GM10847 (cell line): ENCODE data around the gene PRRC2C.

Experiments
- POLR2A ChIP-seq: IDR thresholded peaks from 2 replicates; pipeline ENCODE4 v1.6.1; 2011; ENCODE audit not compliant: insufficient read length; ENCODE audit errors: extremely low read depth

The PRRC2C gene

DNA sequence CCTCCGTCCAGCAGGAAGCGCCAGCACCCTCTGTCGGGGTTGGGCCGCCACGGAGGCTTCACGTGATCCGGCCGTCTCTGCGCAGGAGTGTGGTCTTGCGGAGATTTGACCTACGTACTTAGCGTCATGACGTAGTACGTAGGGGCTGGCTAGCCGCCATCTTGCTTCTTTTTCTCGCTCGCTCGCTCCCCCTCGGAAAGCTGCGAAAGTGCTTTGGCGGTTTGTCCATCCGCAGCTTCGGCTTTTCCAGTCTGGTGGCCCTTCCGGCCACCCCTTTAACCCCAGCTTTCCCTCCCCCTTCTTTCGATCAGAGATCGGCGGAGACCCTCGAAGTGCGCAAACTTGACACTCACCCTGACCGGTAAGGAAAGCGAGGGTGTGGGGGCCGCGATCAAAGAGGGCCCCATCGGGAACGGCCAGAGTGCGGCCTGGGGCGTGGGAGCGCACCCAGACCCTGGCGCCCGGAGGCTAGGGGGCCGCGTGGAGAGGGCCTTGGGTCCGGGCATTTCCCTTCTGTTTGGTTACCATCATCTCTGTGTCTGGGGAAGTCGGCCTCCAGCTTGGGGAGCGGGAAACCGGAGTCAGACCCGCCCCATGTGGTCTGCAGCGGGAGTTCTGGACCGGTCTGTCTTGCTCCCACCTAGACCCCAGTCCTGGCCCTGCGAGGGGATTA, at the start of gene PRRC2C:
TSS of gene PRRC2C (plus strand) at position 156 of the 673 bp plus-strand sequence. CDS start 26,559 bp downstream, outside the sequence.
- peak; percentile 54 for TF ChIP-seq POLR2A

DNA sequence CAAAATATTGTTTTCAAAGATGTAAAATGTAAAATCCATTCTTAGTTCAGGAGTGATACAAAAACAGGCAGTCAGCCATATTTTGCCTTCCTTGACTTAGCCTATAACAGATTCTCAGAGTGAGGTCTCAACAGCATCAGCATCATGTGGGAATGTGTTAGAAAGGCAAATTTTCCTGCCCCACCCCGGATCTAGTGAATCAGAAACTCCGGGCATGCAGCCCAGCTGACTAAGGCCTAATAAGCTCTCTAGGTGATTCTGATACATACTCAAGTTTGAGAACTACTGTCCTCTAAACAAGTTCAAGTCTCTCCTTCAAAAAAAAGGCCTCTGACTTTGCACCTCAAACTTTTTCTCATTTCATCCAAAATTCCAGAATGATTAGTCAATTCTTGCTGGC, 46.9 kb upstream of the PRRC2C start:
- TF ChIP-seq POLR2A, result no peak

DNA sequence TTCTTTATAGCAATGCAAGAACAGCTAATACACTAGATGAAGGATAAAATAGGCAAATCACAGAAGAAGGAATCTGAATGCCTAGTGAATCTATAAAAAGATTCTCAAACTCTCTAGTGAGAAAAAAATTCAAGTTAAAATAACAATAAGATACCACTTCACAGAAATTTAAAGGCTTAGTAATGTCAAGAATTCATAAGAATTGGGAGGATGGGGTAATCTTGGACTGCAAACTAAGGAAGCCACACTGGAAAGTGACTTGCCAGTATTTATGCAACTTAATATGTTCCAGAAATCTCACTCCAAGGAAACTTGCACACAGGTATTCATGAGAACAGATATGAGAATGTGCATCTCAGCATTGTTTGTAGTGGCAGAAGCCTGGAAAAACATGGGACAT, 38.9 kb upstream of the PRRC2C start:
- no peak for TF ChIP-seq POLR2A

DNA sequence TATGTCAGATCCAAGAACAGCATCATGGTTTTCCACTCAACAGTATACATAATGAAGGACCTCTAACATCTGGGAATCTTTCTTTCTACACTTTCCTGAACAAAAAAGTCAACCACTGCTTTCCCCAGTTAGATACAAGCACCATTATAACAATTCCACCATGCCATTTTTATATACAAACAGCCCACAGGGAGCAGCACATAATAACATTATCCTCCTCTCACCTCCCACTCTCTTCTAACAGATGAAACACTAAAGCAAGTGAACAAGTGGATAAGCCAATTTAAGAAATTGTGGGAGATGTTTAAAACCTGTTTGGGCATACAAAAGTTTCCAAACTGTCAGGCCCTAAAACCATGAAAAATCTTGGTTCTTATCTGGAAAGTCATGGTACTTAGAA, 29.4 kb upstream of the PRRC2C start:
- TF ChIP-seq POLR2A, result no peak

DNA sequence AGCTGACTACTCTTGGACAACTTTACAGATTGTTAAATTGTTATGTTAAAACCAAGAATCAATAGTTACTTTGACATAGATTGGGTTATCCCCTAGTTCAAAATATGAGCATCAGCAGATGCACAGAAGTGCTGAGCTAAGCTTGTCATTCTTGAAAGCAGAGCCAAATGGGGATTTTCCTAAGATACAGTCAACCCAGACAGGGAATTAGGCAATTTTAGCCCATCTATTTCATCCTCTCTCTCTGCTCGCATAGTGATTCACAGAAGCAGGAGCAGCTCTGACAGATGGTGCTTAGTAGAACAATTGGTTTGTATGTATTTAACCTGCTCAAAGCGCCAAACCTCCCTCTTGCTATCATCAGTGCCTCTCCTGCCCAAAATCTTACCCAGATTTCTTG, 27.9 kb upstream of the PRRC2C start:
- no peak for TF ChIP-seq POLR2A

DNA sequence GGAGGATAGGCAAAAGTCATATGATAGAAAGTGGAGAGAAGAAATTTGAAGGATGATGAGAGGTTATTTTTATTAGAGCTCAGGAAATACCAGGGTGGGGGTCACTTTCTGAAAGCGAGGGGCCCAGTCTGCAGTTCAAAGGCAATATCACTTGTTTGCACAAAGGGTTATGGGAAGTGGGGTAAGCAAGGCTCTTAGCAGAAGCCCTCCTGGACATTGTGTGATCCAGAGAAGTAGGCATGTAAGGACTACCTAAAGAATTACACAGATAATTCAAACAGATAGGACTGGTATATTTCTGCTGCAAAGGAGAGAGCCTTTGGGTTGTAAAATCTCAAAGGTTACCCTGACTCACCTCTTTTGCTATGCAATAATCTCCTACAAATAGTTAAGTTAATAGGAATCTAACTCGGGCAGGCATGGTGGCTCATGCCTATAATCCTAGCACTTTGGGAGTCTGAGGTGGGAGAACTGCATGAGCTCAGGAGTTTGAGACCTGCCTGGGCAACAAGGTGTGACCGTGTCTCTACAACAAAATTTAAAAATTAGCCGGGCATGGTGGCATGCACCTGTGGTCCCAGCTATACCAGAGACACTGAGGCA, 25.2 kb upstream of the PRRC2C start:
- TF ChIP-seq POLR2A, result no peak

DNA sequence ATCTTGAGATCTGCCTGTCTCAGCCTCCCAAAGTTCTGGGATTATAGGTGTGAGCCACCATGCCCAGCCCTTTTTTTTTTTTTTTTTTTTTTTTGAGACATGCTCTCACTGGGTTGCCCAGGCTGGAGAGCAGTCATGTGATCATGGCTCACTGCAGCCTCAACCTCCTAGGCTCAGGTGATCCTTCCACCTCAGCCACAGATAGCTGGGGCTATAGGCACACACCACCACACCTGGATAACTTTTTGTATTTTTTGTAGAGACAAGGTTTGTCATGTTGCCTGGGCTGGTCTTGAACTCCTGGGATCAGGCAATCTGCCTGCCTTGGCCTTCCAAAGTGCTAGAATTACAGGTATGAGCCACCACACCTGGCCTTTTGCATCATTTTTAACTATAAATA, 17.7 kb upstream of the PRRC2C start:
- TF ChIP-seq POLR2A, result no peak

DNA sequence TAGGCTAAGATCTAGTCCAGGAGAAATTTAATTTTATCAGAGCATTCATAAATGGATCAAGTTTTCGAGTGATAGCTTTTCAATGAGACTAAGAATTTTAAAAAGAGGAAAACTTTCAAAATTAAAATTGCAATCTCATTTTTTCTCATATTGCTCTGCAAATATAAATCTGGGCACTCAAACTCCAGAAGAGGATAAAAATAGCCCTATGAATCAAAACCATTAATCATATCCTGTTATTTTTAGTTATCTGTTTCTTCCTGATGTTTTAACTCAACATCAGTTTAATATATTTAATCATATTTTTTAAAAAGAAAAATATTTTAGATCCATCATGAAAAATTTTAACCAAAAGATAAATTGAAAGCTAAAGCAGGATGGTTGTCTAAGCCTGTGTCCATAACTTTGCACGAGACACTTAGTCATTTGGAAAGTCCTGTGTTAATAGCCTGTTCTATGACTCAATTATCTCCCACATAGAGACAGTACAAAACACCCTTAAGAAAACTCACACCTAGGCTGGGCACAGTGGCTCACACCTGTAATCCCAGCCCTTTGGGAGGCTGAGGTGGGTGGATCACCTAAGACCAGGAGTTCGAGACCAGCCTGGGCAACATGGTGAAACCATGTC, 17.1 kb upstream of the PRRC2C start:
- no peak for TF ChIP-seq POLR2A

DNA sequence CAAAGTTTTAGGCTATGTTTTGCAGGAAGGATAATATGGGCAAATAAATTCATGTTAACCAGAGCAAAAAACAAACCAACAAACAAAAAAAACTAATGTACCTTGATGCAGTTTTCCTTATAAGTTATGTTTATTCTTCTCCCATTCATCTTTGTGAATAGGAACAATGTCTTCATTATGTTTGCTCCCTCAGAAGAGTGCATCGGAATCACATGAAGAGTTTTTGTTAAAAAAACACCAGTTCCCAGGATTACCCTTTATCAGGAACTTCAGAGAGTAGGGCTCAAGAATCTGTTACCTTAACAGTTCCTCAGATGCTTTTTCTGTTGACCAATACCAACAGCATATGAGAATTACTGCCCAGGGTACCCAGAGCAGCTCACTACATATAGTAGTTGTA, 14.6 kb upstream of the PRRC2C start:
- no peak for TF ChIP-seq POLR2A

DNA sequence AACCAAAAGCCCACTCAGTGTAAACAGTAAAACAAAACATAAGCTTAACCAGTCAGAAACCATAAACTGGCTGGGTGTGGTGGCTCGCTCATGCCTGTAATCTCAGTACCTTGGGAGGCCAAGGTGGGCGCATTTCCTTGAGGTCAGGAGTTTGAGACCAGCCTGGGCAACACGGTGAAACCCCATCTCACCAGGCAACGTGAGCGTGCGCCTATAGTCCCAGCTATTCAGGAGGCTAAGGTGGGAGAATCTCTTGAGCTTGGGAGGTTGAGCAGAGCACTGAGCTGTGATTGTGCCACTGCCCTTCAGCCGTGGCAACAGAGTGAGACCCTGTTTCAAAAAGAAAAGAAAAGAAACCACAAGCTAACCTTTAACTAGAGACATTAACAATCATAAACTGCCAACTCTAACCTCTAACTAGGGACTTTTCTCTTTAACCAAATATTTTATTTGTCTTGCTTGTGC, 13.1 kb upstream of the PRRC2C start:
- TF ChIP-seq POLR2A, result no peak

DNA sequence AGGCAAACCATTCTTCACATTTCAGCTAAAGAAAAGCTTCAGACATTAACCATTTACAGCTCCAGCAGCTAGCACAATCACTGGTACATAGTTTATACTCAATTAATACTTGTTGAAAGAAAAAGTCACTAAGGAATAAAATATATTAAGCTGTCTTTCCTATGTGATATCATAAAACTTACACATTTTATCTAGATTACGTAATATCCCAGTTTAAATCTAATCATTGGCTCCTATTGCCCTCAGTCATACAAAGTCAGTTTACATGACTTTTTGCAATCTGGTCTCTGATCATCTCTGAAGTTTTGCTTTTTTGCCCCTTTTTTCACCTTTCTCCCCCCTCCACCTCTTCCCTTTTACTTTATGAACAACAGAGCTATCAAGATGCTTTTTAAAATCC, 8.5 kb upstream of the PRRC2C start:
- TF ChIP-seq POLR2A, result no peak

DNA sequence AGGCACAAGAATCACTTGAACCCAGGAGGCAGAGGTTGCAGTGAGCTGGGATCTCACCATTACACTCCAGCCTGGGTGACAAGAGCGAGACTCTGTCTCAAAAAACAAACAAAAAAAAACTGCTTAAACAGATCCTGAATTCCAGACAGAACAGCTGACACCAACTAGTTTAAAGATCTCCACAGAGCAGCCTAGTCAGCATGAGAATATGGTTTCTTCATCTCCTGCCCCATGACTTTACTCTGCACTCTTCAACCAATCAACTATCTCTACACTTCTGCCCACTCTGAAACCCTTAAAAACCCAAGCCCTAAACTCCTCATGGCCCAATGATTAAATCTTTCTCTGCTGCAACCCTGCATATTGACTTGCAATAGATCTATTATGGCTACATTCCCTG, 7.5 kb upstream of the PRRC2C start:
- no peak for TF ChIP-seq POLR2A

DNA sequence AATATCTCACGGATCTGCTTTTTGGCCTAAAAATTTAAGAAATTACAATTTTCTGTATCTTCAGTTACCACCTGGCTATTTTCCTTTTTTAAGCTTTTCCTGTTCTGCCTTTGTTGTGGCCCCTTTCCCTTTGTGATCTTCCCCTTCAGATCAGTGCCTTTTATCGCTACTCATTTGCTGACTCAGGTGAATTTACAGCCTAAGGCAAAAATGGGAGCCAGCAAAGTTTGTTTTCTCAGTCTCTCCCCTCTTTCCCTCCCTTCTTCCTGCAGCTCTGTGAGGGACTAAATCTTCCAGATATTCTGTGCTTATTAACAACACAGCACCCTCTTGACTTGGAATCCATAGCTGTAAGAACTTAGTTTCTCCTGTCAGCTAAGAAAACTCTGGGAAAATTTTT, 5.3 kb upstream of the PRRC2C start:
- no peak for TF ChIP-seq POLR2A

DNA sequence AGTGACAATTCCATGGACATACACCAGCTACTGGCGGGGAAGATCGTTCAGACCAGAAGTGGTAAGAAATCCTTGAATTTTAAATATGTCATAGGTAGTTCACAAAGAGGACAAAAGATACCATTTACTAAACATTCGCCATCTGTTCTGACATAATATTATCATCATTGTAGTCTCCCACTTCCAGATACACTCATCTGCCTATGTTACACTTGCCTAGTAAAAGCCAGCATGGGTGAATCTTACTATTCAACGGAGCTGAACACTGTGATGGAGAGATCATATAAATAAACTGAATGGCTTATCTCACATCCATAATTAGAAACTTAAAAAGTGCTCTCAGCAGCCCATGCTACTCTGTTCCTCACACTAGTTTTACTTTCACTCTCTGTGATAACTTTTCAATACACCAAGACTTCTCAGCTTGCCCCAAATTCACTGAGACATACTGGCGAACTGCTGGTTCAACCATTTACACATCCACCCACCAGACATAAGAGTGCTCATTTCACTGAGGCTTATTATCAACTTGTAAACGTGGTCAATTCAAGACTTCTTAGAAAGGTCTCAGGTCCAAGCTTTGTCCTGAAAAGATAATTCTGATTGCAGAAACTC, 463 bp upstream of the PRRC2C start:
- no peak for TF ChIP-seq POLR2A

DNA sequence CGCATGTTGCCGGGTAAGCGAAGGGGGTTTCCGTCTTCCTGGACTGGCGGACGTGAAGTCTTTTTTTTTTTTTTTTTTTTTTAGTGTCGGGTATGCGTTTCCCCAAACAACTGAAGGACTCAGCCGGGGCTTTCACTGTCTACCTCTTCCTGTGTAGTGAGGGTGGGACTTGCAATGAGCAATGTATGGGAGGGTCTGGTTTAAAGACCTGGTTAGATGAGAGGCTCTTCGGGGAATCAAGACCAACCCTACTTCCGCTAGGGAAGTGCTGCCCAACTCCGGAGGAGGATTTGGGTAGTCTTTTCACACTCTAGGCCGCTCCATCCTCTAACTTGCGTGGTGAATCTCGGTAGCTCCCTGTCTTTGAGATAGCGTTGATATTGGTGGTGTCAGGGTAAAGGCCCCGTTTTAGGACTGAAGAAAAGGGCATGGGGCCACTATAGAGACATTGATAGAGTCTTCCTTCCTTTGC, 754 bp downstream of the PRRC2C start:
- no peak for TF ChIP-seq POLR2A

DNA sequence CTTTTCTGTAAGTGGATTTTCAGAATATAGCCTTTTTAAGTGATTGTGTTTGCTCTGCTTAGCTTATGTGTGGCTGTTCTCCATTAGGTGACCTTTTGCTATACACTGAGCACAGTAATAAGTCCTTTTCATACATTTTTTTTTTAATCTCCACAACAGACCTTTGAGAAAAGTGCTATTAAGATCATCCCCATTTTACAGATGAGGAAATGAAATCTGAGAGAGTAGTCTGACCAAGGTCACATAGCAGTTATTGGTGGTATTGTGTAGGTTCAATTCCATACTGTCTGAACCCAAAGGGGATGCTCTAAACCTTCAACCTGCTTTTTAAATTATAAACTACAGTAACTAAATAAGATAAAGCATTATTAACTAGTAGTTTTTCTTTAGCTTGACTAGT, 1.7 kb downstream of the PRRC2C start:
- TF ChIP-seq POLR2A, result no peak
